ENCODE results near the gene ANKMY1.

The ANKMY1 gene

DNA sequence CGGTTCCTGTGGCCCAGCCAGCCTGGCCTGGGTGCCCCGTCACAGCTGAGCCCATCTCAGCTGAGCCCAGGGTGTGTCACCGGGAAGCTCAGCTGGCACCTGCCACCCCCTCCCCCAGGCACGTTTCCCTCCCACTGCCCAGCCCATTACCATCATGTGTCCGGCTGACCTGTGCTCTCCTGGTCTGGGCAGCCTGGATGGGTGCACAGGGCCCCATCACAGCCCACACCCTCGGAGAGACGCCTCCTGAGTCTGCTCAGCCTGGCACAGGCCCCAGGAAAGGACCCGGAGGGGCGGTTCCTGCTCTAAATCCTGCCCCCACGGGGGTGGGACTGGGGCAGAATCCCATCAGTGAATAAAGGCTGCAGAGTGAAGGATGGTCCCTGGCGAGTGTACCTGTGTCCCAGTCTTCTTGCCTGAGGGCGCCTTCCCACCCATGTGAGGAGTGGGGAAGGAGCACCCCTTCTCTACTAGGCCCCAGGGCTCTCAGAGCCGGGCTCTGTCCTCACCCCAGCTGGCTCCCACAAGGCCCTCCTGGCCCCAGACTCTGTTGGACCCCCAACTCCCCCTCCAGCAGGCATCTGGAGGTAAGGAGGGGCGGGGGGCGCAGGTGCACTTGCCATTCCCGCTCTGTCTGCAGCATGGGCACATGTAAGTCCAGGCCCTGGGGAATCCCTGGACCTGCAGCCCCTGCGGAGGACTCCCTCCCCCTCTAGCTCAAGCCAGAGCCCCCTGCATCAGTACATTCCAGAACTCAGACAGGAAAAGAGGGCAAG, 101.2 kb downstream of the ANKMY1 start:
- H3K4me3 ChIP-seq (ENCODE audit: low read depth, low read length), result peak overlapping the region; percentile 15; the same call in 1 of the 2 replicates
- DNase-seq (ENCODE audit: low read depth), result no peak
- TF ChIP-seq, protein P1, sequence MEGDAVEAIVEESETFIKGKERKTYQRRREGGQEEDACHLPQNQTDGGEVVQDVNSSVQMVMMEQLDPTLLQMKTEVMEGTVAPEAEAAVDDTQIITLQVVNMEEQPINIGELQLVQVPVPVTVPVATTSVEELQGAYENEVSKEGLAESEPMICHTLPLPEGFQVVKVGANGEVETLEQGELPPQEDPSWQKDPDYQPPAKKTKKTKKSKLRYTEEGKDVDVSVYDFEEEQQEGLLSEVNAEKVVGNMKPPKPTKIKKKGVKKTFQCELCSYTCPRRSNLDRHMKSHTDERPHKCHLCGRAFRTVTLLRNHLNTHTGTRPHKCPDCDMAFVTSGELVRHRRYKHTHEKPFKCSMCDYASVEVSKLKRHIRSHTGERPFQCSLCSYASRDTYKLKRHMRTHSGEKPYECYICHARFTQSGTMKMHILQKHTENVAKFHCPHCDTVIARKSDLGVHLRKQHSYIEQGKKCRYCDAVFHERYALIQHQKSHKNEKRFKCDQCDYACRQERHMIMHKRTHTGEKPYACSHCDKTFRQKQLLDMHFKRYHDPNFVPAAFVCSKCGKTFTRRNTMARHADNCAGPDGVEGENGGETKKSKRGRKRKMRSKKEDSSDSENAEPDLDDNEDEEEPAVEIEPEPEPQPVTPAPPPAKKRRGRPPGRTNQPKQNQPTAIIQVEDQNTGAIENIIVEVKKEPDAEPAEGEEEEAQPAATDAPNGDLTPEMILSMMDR (IDR thresholded peaks at IDR 0.05; ENCODE audit: control insufficient read depth, extremely low read depth, insufficient read depth), result no peak

DNA sequence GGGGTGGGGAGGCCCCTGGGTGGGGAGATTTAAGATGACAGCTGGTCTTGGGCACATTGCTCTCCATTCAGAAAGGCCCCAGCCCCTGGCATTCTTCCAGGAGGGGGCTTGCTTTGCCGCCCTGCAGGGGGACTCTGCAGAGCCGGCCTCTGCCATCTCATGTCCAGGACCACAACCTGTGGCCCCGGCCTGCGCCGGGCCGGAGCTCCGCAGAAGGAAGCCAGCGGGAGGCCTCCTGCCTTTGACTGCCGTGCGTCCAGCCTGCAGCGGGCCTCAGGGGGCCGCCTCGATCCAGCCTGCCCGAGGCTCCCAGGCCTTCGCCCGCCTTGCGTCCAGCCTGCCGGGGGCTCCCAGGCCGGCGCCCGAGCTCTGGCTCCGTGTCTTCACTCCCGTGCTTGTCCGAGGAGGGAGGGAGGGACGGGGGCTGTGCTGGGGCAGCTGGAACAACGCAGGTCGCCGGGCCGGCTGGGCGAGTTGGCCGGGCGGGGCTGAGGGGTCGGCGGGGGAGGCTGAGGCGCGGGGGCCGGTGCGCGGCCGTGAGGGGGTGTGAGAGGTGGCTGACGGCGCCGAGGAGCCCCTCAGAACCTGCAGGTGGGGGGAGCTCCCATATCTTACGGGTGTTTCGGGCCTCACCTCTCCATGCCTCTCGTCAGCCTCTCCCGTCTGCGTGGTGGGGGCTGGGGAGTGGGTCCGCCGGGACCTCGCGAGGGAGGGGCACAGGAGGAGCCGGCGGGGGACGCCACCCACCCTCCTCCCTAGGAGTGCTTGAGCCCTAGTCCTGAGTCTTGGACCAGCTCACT, 101.9 kb downstream of the ANKMY1 start:
- TF ChIP-seq, protein P1 (IDR thresholded peaks at IDR 0.05; ENCODE audit: control insufficient read depth, extremely low read depth, insufficient read depth), result no peak
- H3K4me3 ChIP-seq (ENCODE audit: low read depth, low read length), result peak overlapping the region; percentile 25
- no peak for DNase-seq (ENCODE audit: low read depth)

DNA sequence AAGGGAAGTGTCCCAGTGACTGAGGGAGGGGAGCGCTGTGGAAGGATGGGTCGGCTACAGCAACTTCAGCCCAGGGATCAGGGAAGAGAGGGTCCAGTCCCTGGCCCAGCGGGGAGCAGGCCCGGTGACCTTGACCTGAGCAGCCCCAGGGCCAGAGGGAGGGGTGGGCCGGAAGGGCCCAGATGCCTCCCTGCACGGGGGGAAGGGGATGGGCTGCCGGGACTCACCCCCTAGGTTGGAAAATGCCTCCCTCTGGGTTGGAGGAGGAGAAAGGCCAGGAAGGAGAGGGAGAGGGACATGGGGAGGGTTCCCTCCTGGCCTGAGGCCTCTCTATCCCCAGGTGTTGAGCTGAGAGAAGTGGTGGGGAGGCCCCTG, 102.5 kb downstream of the ANKMY1 start:
- no peak for DNase-seq (ENCODE audit: low read depth)
- no peak overlapping the region for H3K4me3 ChIP-seq (ENCODE audit: low read depth, low read length)
- TF ChIP-seq, protein P1 (IDR thresholded peaks at IDR 0.05; ENCODE audit: control insufficient read depth, extremely low read depth, insufficient read depth), result no peak

DNA sequence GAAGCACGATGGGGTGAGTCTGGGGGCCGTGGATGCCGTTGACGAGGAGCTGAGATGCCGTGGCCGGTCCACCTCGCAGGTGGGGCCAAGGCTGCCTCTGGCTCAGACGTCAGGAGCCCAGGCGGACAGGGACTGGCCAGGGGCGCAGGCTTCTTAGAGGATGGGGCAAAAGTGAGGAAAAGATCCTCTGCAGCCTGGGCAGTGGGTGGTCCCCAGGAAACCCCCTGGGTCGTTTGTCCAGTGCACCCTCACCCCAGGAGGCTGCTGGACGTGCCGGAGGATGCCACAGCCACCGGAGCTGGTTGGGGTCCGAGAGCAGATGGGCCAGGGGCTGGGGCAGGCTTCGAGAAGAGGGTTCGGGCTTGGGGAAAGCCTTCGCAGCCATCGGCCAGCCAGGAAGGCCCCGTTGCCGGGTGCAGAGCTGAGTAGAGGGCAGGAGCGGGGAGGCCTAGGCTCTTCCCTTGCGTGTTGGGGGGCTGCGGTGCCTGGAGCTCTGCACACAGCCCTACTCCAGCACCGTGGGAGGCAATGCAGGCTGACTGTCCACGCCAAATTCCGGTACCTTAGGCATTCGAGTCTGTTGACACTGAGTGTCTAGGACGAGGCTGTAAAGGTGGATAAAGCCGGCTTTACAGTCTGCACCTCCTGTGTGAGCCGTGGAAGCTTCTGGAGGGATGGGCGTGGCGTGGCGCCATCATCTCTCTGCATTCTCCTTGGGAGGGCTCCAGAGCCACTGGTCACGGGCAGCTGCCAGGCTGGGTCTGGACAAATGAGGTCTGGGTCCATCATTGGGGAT, 103.5 kb downstream of the ANKMY1 start:
- TF ChIP-seq, protein P1 (IDR thresholded peaks at IDR 0.05; ENCODE audit: control insufficient read depth, extremely low read depth, insufficient read depth), result no peak
- no peak overlapping the region for H3K4me3 ChIP-seq (ENCODE audit: low read depth, low read length)
- DNase-seq (ENCODE audit: low read depth), result no peak

DNA sequence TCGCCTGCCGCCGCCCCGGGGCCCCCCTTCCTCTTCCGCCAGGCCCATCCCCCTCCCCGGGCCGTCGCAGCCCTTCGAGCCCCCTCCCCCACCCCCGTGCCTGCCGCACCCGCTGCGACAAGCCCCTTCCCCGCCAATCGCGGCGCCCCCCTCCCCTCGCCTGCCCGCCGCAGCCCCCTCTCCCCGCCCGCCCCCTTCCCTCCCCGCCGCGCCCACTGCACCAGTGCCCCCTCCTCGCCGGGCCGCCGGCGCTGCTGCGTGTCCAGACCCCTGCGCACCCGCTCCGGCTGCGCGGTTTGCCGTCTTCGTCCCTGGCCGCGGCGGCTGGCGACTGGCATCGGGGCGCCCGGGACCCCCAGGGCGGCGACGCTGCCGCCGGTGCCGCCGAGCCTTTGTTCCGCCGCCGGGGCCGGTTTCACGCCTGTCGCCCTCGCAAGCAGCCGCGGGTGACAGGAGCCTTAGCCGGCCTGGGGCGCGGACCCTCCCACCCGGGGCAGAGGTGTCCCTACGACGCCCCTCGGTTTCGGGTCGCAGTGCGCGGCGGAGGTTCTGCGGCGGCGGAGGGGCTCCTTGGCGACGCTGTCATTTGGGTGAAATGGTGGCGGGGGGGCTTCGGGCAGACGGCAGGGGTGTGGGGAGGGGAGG, 104.2 kb downstream of the ANKMY1 start:
- DNase-seq (ENCODE audit: low read depth), result no peak
- TF ChIP-seq, protein P1 (IDR thresholded peaks at IDR 0.05; ENCODE audit: control insufficient read depth, extremely low read depth, insufficient read depth), result no peak

DNA sequence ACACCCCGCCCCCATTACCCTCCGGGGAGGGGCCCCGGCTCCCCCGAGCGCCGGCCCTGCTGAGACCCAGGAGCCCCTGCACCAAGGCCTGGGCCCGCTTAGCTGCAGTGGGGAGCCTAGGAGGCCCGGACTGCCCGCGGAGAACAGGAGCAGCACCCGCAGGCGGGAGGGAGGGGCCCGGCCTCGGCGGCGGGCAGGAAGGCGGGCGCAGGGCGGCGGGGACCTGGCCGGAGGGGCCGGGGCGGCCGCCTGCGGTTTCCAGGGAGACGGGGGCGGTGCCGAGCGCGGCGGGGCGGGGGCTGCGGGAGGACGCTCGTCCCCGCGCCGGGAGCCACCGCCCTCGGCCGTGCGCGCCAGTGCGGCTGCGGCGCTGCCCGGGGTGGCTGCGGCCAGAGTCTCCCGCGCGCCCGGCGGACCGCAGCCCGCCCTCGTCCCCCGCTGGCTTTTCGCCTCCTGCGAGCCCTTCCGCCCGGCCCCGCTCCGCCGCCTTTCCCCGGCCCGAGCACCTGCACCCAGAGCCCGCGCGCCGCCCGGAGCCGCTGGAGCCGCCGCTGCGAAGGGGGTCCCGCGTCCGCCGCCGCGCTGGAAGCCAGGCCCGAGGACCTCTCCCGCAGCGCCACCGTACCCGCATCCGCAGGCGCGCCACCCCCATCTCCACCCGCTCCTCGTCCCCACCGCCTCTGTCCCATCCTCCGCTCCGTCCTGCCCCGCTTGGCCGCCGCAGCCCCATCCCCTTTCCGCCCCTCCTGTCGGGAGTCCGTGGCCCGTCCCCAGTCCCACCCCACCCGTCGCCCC, 105.1 kb downstream of the ANKMY1 start:
- TF ChIP-seq, protein P1 (IDR thresholded peaks at IDR 0.05; ENCODE audit: control insufficient read depth, extremely low read depth, insufficient read depth), result no peak
- peak overlapping the region; percentile 45 for H3K4me3 ChIP-seq (ENCODE audit: low read depth, low read length)
- no peak for DNase-seq (ENCODE audit: low read depth)

More for the DNA sequence above, 104.2 kb downstream of the ANKMY1 start:
- no peak overlapping the region for H3K4me3 ChIP-seq (ENCODE audit: low read depth, low read length)
